DMS 273 (cell line): ENCODE measurements around the gene CD19.
A peak's percentile ranks its signal among the peaks of the same experiment; 100 is the strongest.
"Not testable (repeated sequence)": the region's sequence is repeated elsewhere in the genome, so short reads cannot be mapped to it uniquely, and the experiment has no call there.

ENCODE experiments used
- DNase-seq: peaks from one replicate; lab custom pipeline; 2025; ENCODE audit not compliant: unreplicated experiment; lab: John Stamatoyannopoulos, UW

CD19 gene

GRCh38 chr16:28905800-28906372 is 25.9 kb upstream of the CD19 start:
- no peak for DNase-seq

DNA sequence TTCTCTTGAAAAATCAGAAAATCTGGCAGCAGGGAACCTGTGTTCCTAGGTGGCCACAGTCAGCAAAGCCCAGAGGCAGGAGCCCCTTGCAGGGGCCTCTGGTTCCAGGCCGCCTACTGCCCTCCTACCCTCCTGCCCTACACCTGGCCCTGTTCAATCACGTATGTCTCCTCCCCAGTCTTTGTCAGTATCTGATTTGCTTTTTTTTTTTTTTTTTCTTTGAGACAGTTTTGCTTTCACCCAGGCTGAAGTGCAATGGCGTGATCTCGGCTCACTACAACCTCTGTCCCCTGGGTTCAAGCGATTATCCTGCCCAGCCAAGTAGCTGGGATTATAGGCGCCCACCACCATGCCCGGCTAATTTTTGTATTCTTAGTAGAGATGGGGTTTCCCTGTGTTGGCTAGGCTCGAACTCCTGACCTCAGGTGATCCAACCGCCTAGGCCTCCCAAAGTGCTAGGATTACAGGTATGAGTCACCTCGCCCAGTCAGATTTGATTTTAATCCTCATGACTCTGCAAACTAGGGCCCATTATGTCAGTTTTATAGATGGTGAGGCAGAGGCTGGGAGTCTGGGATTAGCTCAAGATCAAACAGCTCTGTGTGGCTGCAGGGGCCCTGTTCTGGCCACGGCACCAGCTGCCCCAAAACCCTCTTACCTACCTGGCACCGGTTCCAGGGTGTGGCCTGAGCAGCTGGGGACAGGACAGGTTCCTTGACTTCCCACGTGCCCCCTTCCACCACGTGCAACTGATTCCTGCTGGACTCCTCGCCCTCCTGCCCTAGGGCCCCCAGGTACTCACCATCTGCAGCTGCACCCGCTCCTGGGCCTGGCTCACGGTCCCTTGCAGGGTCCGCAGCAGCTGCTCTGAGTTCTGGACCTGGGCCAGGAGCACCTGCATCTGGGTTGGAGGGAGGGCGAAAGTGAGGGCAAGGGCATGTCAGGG is 21.4 kb upstream of the CD19 start:
- peak; percentile 39 for DNase-seq

DNA sequence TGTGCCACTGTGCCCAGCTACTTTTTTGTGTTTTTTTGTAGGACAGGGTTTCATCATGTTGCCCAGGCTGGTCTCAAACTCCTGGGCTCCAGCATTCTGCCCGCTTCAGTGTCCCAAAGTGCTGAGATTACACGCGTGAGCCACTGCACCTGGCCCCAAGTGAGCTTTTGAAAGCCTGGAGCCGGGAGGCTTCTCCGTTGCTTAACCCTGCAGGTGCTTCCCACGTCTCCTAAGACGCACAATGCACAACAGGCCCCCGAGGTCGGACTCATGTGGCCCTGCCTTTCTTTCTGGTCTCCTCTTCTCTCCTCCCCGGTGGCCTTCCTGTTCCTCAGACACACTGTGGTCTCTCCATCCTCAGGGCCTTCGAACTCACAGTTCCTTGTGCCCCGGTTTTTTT is 19.2 kb upstream of the CD19 start:
- DNase-seq: no peak

GRCh38 chr16:28913946-28914724 is 17.6 kb upstream of the CD19 start:
- DNase-seq: no peak

GRCh38 chr16:28915181-28915580 is 16.6 kb upstream of the CD19 start:
- no peak for DNase-seq

- DNase-seq: no peak
These were observed 14.7 kb upstream of the CD19 start for GRCh38 chr16:28917095-28917494.

- no peak for DNase-seq
These were observed 13.1 kb upstream of the CD19 start for GRCh38 chr16:28918698-28919097.

- no peak for DNase-seq
These were observed 8.6 kb upstream of the CD19 start for GRCh38 chr16:28923231-28923587.

DNA sequence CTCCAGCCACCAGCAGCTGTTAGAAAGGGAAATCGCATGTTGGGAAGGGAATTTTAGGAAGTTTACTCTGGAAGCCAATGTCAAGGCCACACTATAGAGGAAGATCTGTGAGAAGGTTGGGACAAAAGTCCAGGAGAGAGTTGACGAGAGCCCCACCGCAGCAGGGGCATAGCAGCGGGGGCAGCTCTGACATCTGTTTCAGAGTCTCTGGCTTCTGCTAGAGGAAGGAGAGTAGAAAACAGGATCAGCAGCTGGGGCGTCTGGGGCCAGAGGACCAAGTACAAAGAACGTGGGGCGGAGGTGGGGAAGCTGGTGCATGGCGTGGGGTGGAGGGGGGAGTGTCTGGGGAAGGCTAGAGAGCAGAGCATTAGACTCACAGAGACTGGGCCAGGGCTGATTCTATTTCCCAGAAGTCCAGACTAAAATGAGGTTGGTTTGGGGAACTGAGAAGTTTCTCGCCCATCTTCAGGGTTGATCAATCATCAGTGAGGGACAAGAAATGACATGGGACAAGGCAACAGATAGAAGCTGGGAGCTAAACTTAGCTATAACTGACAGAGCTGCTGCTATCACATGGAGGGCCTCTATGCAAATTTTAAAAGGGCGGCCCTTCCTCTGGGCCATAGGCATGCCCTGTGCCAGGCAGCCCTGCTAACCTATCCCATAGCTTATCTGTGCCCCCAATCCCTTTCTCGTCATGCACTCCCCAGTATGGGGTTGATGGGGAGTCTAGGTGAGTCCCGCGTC is 7.9 kb upstream of the CD19 start:
- peak; percentile 50 for DNase-seq

DNA sequence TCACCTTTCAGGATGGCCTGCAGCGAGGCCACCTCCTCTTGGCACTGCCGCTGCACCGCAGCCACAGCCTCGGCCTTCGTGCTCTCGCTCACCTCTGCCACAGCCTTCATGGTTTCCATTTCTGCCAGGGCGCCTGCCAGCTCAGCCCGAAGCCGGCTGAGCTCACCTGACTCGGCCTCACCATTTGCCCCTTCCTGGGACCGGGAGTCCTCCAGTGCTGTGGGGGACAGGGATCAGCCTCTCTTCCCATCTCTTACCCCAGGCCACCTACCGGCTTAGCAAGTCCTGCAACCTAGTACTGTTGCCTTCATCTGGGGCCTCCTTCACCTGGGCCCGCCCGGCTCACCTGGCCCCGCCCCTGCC is 7.4 kb upstream of the CD19 start:
- DNase-seq: no peak

- peak; percentile 98 for DNase-seq
These were observed 6.9 kb upstream of the CD19 start, which contains the start of gene RABEP2 for GRCh38 chr16:28924762-28925385. TSS of gene RABEP2 (minus strand) at chr16:28925238. CDS start at chr16:28925163, 75 bp downstream.

- peak; percentile 91 for DNase-seq
These were observed 6.2 kb upstream of the CD19 start for GRCh38 chr16:28925386-28926228.

DNA sequence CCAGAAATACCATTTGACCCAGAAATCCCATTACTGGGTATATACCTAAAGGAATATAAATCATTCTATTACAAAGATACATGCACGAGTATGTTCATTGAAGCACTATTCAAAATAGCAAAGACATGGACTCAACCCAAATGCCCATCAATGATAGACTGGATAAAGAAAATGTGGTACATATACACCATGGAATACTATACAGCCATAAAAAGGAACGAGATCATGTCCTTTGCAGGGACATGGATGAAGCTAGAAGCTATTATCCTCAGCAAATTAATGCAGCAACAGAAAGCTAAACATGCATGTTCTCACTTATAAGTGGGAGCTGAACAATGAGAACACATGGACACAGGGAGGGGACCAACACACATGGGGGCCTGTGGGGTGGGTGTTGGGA is 5.5 kb upstream of the CD19 start:
- DNase-seq: not testable (repeated sequence)

- DNase-seq: no peak
These were observed 4.0 kb upstream of the CD19 start for GRCh38 chr16:28927815-28928214.

- no peak for DNase-seq
These were observed 1.6 kb upstream of the CD19 start for GRCh38 chr16:28930203-28930602.

- no peak for DNase-seq
These were observed 1.1 kb upstream of the CD19 start for GRCh38 chr16:28930652-28931051.

DNA sequence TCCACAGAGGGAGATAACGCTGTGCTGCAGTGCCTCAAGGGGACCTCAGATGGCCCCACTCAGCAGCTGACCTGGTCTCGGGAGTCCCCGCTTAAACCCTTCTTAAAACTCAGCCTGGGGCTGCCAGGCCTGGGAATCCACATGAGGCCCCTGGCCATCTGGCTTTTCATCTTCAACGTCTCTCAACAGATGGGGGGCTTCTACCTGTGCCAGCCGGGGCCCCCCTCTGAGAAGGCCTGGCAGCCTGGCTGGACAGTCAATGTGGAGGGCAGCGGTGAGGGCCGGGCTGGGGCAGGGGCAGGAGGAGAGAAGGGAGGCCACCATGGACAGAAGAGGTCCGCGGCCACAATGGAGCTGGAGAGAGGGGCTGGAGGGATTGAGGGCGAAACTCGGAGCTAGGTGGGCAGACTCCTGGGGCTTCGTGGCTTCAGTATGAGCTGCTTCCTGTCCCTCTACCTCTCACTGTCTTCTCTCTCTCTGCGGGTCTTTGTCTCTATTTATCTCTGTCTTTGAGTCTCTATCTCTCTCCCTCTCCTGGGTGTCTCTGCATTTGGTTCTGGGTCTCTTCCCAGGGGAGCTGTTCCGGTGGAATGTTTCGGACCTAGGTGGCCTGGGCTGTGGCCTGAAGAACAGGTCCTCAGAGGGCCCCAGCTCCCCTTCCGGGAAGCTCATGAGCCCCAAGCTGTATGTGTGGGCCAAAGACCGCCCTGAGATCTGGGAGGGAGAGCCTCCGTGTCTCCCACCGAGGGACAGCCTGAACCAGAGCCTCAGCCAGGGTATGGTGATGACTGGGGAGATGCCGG is 769 bp downstream of the CD19 start:
- peak; percentile 47 for DNase-seq

GRCh38 chr16:28933171-28933570 is 1.4 kb downstream of the CD19 start:
- no peak for DNase-seq

DNA sequence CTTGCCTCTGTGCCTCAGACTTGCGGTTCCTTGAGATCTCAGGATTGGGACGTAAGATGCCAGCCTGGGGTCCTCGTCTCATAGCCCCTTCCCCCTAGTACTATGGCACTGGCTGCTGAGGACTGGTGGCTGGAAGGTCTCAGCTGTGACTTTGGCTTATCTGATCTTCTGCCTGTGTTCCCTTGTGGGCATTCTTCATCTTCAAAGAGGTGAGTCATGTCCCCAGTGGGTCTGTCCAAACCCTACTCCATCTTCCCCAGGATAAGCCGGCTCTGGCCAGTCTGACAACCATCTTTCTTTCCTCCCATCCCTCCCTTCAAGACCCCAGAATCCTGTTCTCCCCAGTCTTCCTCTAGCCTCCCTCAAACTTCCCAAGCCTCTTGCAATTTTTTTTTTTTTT is 3.6 kb downstream of the CD19 start:
- no peak for DNase-seq
